Type B pancreatic cell (in vitro differentiated cells): ENCODE measurements around the gene PTPN13. TPM values are rescaled to one million over a fixed set of nuclear protein-coding genes. Genes with fewer than 3 reads are reported as not detected.

Source experiments
- DNase-seq: peaks from one replicate; pipeline ENCODE4 v3.0.0; 2021; ENCODE audit warnings: mixed read lengths; ENCODE audit not compliant: unreplicated experiment; ENCODE audit errors: extremely low spot score
- H3K27ac Mint-ChIP-seq: 2 replicates; pipeline ENCODE4 v1.8.0; 2021; ENCODE audit warnings: mild to moderate bottlenecking, mixed read lengths
- H3K27me3 Mint-ChIP-seq: 2 replicates; pipeline ENCODE4 v1.8.0; 2021; ENCODE audit warnings: mixed read lengths
- H3K36me3 Mint-ChIP-seq: 2 replicates; pipeline ENCODE4 v1.8.0; 2021; ENCODE audit warnings: mixed read lengths
- H3K4me1 Mint-ChIP-seq: one replicate; pipeline ENCODE4 v1.8.0; 2021; ENCODE audit warnings: mixed read lengths; ENCODE audit not compliant: unreplicated experiment
- H3K4me3 Mint-ChIP-seq: 2 replicates; pipeline ENCODE4 v1.8.0; 2021; ENCODE audit warnings: mild to moderate bottlenecking, mixed read lengths
- H3K9me3 Mint-ChIP-seq: 2 replicates; pipeline ENCODE4 v1.8.0; 2021; ENCODE audit warnings: mixed read lengths
- CTCF ChIP-seq: fragments of 200-600 bp; sonication (generic); conservative IDR thresholded peaks from 2 replicates; pipeline ENCODE4 v1.5.0; 2021; ENCODE audit warnings: antibody characterized with exemption, mild to moderate bottlenecking
- total RNA-seq: library from RNA; stranded (reverse); gene quantifications from 2 replicates; pipeline ENCODE4 v1.2.1, GENCODE V29; 2021; ENCODE audit warnings: low replicate concordance

Gene PTPN13
- total RNA-seq, 1 donor from 2014 or later = 69.0 TPM

GRCh38 chr4:86627462-86628135 lies 33.5 kb downstream of the PTPN13 start:
- H3K27me3 Mint-ChIP-seq = no peaks in the 10 kb centered on the region
- H3K4me3 Mint-ChIP-seq = no peak overlapping the region
- no peak for DNase-seq
- H3K27ac Mint-ChIP-seq = no peak overlapping the region
- H3K36me3 Mint-ChIP-seq = peaks cover 14% of the 10 kb centered on the region
- H3K9me3 Mint-ChIP-seq = no peaks in the 10 kb centered on the region
- TF ChIP-seq CTCF = no peak
- peaks cover 15% of the 10 kb centered on the region for H3K4me1 Mint-ChIP-seq

GRCh38 chr4:86630629-86631028 lies 36.5 kb downstream of the PTPN13 start:
- Mint-ChIP-seq H3K4me3 (no peak overlapping the region), H3K27me3 (no peaks in the 10 kb centered on the region), H3K9me3 (no peaks in the 10 kb centered on the region), H3K27ac (no peak overlapping the region), H3K4me1 (peaks cover 22% of the 10 kb centered on the region), H3K36me3 (peaks cover 28% of the 10 kb centered on the region)
- no peak for TF ChIP-seq CTCF
- no peak for DNase-seq

GRCh38 chr4:86631166-86631565 lies 37.1 kb downstream of the PTPN13 start:
- DNase-seq = no peak
- Mint-ChIP-seq H3K4me1 (peaks cover 16% of the 10 kb centered on the region), H3K9me3 (peaks cover 5% of the 10 kb centered on the region), H3K27me3 (no peaks in the 10 kb centered on the region), H3K27ac (no peak overlapping the region), H3K4me3 (no peak overlapping the region), H3K36me3 (peaks cover 33% of the 10 kb centered on the region)
- no peak for TF ChIP-seq CTCF

- Mint-ChIP-seq H3K36me3 (peaks cover 41% of the 10 kb centered on the region), H3K27ac (no peak overlapping the region), H3K27me3 (no peaks in the 10 kb centered on the region), H3K4me1 (peaks cover 15% of the 10 kb centered on the region), H3K4me3 (no peak overlapping the region), H3K9me3 (peaks cover 10% of the 10 kb centered on the region)
- TF ChIP-seq CTCF = no peak
- no peak for DNase-seq
Measured at GRCh38 chr4:86633854-86634253, 39.7 kb downstream of the PTPN13 start.

- H3K4me3 Mint-ChIP-seq = no peak overlapping the region
- H3K27me3 Mint-ChIP-seq = no peaks in the 10 kb centered on the region
- DNase-seq = no peak
Measured at GRCh38 chr4:86640469-86640868, 46.4 kb downstream of the PTPN13 start.

More at GRCh38 chr4:86640469-86640868, 46.4 kb downstream of the PTPN13 start:
- H3K4me1 Mint-ChIP-seq = no peaks in the 10 kb centered on the region
- no peak overlapping the region for H3K27ac Mint-ChIP-seq
- TF ChIP-seq CTCF = no peak
- peaks cover 10% of the 10 kb centered on the region for H3K9me3 Mint-ChIP-seq
- H3K36me3 Mint-ChIP-seq = peaks cover 23% of the 10 kb centered on the region
